Posterior vena cava (tissue), 2 donors: ENCODE results near the gene RABL6. TPM values are rescaled to one million over a fixed set of nuclear protein-coding genes. Genes with fewer than 3 reads are reported as not detected.
"Not testable (repeated sequence)": the region's sequence is repeated elsewhere in the genome, so short reads cannot be mapped to it uniquely, and the experiment has no call there.

Experiments used
- DNase-seq: peaks from one replicate; pipeline ENCODE4 v3.0.0-alpha.2; 2020; ENCODE audit warnings: low spot score
- intact Hi-C, 2 donors: fragments of 100-400 bp; cut with DNase I; formaldehyde crosslinking; loops; one replicate each; pipeline versions ENCODE4 v1.14.1 to v1.14.2; 2022 to 2023
- total RNA-seq, 2 donors: library from RNA; stranded (reverse); fragmentation: NEBNext Ultra II Directional; extraction: Animal tissue kit (Norgen Biotek cat#: 25700); gene quantifications; one replicate each; pipeline ENCODE4 v1.2.1, GENCODE V29; 2021
- donor health status: DM: yes; HTN: yes; CAD: no.
- donor health status: DM: yes; HTN: yes; CAD: no.

The RABL6 gene
- total RNA-seq, 2 donors from 2014 or later, result 47.9 to 49.8 TPM

DNA sequence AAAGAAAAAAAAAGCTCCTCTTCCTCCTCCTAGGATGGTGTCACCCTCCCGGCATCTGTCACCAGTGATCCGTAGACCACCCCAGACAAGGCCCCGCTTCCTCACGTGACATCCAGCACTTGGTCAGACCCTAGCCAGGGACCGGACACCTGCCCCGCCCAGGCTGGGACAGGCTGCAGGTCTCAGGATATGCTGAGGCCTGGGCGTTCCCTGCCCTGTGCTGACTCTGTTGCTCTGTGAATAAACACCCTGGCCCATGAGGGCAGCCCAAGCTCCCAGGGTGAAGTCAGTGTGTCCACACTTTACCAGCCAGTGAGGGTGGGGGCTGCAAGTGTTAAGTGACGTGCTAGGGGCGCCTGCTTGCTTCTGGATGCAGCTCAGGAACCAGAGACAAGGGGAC, 52.8 kb downstream of the RABL6 start:
- intact Hi-C loops, result loop anchor here in 1 of 2 donors (5.0 kb wide), 1 partner anchor 467 kb away; no protein-coding TSS in a partner anchor

DNA sequence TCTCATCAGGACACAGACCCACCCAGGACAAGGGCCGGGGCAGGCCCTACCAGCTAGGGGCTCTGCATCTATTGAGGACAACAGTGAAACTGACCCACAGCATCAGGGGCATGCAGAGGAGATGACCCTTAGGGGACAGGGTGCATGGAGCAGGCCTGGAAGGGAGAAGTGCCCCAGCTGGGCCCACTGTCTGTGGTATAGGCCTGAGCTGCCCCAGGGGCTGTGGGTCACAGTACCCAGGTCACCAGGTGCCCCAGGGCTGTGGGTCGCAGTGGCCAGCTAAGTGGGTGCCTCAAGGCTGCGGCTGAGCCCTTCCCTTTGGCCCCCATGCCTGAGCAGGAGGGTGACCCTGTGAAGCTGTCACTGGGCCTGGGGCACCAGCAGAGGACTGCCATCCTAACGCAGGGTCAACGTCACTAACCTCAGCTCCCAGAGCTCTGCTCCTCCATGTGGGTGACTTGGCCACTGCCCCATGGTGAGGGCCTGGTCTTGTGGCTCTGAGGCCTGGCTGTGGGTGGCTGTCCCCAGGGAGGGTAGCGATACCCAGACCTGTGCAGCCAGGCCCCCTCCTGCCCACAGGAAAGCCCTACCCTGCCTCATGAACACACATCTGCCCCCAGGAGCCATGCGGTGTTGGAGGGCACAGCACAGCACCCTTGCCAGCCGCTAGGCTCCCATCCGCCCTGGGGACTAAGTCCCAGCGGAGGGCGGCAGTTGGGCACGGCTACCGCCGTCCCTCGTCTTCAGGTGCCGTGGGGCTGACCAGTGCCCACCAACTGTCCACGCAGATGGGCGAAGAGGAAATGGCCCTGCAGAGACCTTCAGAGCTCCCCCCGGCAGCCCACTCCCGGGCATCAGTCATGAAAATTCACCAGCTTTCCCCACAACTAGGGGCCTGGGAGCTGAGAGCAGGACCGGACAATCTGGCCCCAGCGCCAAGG, 53.5 kb downstream of the RABL6 start:
- intact Hi-C loops, result loop anchor here in 1 of 2 donors (5.0 kb wide), 1 partner anchor 466 kb away; no protein-coding TSS in a partner anchor

More for the DNA sequence above, 52.8 kb downstream of the RABL6 start:
- no peak for DNase-seq

GRCh38 chr9:136861874-136862457, 54.2 kb downstream of the RABL6 start:
- DNase-seq, result no peak
- intact Hi-C loops, result loop anchor here in 1 of 2 donors (5.0 kb wide), 1 partner anchor 465 kb away; no protein-coding TSS in a partner anchor

More for the DNA sequence above, 53.5 kb downstream of the RABL6 start:
- no peak for DNase-seq

DNA sequence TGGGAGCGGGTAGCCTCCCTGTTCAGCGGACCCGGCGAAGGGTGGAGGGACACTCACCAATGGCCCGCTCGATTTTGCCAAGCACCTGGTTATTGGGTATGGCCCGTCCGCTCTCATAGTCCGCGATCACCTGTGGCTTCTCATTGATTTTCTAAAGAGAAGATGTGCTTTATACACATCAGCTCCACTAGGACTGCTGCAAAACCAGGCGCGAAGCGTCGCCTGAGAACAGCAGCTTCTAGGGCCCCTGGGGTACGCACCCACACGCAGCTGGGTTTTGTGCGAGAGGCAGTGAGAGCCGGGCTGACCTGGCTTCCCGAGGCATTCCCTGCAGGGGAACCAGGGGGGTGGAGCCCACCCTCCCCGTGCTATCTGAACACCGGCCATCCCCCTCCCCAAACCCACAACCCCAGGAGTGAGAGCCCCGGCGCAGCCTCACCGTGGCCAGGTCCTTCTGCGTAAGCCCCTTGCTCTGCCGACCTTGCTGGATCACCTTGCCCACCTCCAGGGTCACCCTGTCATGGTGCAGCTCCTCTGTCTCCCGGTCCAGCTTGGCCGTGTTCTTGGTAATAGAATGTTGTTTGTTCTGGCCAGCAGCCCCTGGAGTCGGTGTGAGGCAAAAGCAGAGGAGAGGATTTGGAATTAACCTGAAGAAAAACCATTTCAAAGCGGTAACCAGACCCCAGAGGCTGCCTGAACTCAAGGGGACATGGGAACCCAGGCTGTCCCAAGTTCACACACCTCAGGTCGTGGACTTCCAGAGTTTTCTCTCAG, 55.3 kb downstream of the RABL6 start:
- no peak for DNase-seq
- intact Hi-C loops, result loop anchor here in 1 of 2 donors (5.0 kb wide), 1 partner anchor 464 kb away; no protein-coding TSS in a partner anchor

DNA sequence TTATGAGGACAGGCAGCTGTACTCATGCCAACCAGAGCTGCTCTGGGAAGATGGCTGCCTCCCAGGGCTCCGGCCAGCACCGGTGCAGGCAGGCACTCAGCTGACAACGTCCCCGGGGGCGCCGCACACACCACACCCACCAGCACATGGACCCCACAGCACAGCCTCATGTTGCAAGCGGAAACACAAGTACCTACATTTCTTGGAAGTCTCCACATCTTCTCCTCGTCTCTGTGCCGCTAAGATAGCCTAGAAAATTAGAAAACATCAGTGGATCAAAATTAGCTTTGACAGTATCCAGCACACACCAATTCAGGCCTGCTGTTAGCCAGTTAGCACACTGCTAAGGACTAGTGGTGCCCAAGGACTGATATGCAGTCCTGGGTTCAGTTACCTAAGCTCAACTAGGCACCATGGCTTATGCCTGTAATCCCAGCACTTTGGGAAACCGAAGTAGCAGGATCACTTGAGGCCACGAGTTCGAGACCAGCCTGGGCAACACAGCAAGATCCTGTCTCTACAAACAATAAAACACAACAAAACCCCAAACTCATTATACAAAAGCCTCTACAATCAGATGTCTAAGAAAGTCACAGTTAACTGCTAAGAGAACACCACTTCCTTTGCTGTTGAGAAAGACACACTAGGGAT, 56.0 kb downstream of the RABL6 start:
- intact Hi-C loops, result loop anchor here in 1 of 2 donors (5.0 kb wide), 1 partner anchor 464 kb away; no protein-coding TSS in a partner anchor
- DNase-seq, result no peak

DNA sequence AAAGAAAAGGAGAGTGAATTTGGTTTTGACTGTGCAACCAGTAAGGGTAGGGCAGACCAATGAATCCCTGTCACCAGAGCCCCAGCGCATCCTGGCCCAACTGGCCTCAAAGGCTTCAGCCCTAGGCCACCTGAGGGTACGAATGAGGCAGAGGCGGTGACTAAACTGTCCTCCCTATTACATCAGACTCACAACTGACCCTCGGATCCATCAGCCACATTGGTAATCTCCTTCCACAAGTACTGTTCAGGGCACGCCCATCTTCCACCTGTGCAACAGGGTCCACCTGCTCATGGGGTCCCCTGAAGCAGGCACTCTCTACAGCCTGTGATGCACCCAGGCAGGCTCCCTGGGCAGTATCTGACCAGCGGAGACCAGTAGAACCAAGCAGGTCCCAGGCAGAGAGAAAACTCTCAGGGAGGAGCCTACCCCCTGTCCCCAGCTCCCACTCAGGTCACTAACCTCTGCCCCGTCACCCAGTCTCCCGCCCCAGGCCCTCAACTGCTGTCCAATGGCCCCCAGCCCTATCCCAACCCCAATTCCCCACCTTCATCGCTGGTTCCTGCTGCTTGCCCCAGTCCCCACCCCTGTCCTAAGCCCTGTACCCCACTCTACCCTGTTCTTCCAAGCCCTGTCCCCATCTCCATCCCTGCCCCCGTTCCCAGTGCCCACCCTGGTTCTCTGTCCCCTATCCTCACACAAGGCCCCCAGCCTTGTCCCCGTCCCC, 57.5 kb downstream of the RABL6 start:
- intact Hi-C loops, result no loop called here
- DNase-seq, result no peak

- intact Hi-C loops, result no loop called here
- DNase-seq, result no peak
These were observed 58.0 kb downstream of the RABL6 start for GRCh38 chr9:136865768-136866103.

DNA sequence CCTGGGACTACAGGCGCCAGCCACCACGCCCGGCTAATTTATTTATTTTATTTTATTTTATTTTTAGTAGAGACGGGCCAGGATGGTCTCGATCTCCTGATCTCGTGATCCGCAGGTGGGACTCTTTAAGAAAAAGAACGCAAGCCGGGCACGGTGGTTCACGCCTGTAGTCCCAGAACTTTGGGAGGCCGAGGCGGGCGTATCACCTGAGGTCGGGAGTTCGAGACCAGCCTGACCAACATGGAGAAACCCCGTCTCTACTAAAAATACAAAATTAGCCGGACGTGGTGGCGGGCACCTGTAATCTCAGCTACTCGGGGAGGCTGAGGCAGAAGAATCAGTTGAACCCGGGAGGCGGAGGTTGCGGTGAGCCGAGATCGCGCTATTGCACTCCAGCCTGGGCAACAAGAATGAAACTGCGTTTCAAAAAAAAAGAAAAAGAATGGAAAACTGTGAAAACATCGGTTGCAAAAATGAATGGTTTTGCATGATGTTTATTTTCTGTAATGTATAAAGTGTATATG, 59.2 kb downstream of the RABL6 start:
- intact Hi-C loops, DNase-seq: not testable (repeated sequence)

DNA sequence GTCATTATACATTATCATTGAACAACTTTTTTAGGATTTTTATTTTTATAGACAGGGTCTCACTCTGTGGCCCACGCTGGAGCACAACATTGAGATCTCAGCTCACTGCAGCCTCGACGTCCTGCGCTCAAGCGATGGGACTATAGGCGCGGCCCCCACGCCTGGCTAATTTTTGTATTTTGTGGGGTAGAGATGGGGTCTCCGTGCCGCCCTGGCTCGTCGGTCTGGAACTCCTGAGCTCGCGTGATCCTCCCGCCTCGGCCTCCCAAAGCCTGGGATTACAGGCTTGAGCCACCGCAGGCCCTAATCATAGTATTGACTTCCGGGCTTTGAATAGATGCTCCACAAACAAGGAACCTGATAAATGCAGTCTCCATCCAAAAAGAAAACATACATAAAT, 59.7 kb downstream of the RABL6 start:
- DNase-seq, result no peak
- intact Hi-C loops, result no loop called here

GRCh38 chr9:136867917-136868316, 60.2 kb downstream of the RABL6 start:
- no peak for DNase-seq
- intact Hi-C loops, result no loop called here

- no peak for DNase-seq
- intact Hi-C loops, result no loop called here
These were observed 60.9 kb downstream of the RABL6 start for GRCh38 chr9:136868644-136869043.

DNA sequence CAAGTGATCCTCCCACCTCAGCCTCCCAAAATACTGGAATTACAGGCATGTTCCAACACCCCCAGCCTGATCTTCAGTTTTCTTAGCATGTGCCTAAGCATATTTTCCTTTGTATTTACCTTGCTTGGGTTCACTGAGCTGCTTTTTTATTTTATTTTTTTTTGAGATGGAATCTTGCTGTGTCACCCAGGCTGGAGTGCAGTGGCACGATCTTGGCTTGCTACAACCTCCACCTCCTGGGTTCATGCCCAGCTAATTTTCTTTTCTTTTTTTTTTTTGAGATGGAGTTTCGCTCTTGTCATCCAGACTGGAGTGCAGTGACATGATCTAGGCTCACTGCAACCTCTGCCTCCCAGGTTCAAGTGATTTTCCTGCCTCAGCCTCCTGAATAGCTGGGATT, 61.9 kb downstream of the RABL6 start:
- DNase-seq, intact Hi-C loops: not testable (repeated sequence)

- intact Hi-C loops, result no loop called here
- DNase-seq, result no peak
These were observed 67.4 kb downstream of the RABL6 start for GRCh38 chr9:136875155-136875554.

GRCh38 chr9:136876476-136876875, 68.7 kb downstream of the RABL6 start:
- intact Hi-C loops, result no loop called here
- DNase-seq, result no peak

- no peak for DNase-seq
- intact Hi-C loops, result no loop called here
These were observed 72.9 kb downstream of the RABL6 start for GRCh38 chr9:136880651-136881050.

- intact Hi-C loops, result no loop called here
- DNase-seq, result no peak
These were observed 74.0 kb downstream of the RABL6 start for GRCh38 chr9:136881691-136882108.

GRCh38 chr9:136882109-136882946, 74.6 kb downstream of the RABL6 start:
- peak; percentile 90 for DNase-seq
- intact Hi-C loops, result no loop called here
